NCI-H460 (cell line): ENCODE data around the gene PATE4. TPM values are rescaled to one million over a fixed set of nuclear protein-coding genes. Genes with fewer than 3 reads are reported as not detected.
"Not testable (repeated sequence)": the region's sequence is repeated elsewhere in the genome, so short reads cannot be mapped to it uniquely, and the experiment has no call there.

Source experiments
- DNase-seq: peaks from one replicate; pipeline ENCODE4 v3.0.0-alpha.2; 2016; ENCODE audit warnings: low read depth; ENCODE audit errors: extremely low read depth
- polyA plus RNA-seq: library from polyadenylated mRNA; depleted of rRNA; stranded (reverse); fragments of >200 nt; gene quantifications from 2 replicates; pipeline ENCODE4 v1.2.3, GENCODE V29; 2014; cell fraction: nucleus; rRNA removed
- total RNA-seq: library from RNA; depleted of rRNA; stranded (reverse); fragments of >200 nt; shearing (Covaris generic); gene quantifications from 2 replicates; pipeline ENCODE4 v1.2.3, GENCODE V29; 2014; rRNA removed

The PATE4 gene, protein sequence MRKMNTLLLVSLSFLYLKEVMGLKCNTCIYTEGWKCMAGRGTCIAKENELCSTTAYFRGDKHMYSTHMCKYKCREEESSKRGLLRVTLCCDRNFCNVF
- total RNA-seq: not detected in 2 replicates
- not detected in 2 replicates for polyA plus RNA-seq

DNA sequence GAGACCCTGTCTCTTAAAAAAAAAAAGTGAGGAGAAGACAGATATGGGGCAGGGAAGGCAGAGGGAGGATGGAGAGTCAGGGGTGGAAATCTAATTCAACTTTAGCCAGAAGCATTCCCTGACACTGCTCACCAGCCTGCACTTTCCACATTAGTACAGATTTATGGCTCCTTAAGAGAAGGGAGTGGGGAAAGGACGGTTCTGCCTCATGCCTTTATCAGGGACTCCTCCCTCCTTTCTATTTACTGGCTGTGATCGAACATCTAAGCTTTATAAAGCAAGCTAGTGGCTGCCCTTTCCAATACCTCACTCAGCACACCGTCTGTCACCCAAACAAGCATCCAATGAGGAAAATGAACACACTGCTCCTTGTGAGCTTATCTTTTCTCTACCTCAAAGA is at the start of gene PATE4:
TSS of gene PATE4 (plus strand) at position 301 of the 400 bp plus-strand sequence. CDS start at position 345, 44 bp downstream.
- DNase-seq: no peak

DNA sequence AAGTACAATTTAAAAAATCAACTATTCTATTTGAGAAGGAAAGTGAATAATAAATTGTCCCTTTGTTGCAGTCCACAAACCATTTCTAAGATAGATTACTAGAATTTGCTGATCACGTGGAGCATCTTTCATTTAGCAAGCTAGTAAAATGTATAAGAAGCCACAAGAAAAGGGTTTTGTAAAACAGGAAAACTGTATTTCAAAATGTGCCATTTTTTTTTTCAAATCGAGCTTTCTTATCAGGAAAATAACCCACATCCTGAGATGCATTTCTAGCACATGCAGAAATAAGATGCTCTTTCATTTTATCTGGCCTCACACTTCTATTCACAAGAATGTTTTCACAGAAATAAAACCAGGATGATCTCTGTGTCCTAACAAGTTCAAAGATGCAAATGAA is 48.4 kb upstream of the PATE4 start:
- no peak for DNase-seq

DNA sequence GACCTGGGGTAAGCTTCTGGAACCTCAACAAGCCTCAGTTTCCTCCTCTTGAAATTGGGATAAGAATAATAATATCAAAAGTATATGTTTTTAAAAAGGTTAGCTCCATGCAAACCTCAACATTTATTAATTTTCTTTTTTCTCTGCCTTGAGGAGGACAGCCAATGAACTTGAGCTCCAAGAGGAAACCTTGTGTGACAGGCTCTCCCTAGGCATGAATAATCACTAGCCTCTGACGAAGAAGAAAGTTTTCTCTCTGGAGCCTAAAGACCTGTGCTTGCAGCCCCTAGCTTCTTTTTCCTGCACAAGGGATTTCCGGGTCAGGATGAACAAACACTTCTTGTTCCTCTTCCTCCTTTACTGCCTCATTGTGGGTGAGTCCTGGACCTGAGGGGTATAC is 45.3 kb upstream of the PATE4 start, which contains the start of gene PATE3:
TSS of gene PATE3 (plus strand) at position 301 of the 400 bp plus-strand sequence. CDS start at position 326, 25 bp downstream.
- DNase-seq: no peak

DNA sequence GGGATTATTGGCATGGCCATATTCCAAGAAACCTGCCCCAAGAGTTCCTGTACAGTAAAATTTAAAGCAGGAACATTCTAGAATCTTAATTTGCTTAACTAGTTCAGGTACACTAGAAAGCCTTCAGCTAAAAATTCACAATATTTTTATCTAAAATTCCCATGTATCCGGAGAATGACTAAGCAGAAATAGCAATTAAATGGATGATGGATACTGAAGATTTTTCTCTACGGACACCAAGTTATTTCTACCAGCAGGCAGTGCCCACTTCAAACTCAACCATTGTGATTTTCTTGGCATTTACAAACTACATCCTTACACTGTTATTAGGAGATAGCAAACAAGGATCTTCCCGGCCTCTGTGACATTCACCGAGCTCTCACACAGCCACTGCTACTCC is 42.3 kb upstream of the PATE4 start:
- no peak for DNase-seq

DNA sequence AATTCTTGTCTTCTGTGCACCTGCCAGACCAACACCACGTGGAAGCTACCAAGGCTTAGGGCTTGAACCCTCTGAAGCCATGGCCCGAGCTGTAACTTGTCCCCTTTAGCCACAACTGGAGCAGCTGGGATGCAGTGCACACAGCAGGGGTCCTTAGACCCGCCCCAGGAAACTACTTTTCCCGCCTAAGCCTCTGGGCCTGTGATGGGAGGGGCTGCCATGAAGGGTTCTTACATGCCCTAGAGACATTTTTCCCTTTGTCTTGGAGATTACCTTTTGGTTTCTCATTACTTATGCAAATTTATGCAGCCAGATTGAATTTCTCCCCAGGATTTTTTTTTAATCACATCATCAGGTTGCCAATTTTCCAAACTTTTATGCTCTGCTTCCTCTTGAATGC is 35.5 kb upstream of the PATE4 start:
- DNase-seq: no peak

DNA sequence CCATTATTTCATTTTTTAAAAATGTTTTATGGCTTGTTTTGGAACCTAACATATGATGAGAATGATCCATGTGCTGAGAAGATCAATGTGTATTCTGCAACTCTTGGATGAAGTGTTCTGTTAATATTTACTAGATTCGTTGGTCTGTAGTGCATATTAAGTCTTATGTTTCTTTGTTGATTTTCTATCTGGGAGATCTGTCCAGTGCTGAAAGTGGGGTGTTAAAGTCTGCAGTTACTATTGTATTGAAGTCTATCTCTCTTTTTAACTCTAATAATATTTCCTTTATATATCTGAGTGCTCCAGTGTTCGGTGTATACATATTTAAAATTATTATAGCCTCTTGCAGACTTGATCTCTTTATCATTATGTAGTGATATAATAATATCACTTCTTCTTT is 33.3 kb upstream of the PATE4 start:
- no peak for DNase-seq

DNA sequence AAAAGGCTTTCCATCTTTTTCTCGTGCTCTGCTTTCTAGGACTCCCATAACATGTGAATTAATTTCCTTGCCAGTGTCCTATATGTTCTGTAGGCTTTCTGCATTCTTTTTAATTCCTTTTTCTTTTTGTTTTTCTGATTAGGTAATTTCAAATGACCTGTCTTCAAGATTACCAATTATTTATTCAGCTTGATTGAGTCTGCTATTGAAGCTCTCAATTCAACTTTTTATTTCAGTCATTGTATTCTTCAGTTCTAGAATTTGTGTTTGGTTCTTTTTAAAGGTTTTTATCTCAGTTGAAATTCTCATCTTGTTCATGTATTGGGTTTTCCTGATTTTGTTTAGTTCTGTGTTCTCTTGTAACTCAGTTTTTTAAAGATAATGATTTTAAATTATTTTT is 30.7 kb upstream of the PATE4 start:
- DNase-seq: no peak

DNA sequence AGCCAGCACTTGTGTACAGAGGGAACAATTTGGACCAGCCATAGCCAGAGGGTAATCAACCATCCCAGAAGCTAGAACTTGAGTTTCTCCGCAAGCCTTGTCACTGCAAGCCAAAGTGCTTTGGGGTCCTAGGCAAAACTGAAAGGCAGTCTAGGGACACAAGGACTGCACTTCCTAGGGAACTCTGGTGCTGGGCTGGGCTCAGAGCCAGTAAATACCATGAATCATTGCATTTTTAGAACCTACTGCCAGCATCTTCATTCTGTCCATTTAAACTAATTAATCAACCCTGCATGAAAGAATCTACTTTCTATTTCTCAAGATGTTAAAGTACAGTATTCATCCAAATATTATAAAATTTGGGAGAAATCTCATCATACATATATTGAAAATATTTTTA is 25.2 kb upstream of the PATE4 start:
- DNase-seq: no peak

DNA sequence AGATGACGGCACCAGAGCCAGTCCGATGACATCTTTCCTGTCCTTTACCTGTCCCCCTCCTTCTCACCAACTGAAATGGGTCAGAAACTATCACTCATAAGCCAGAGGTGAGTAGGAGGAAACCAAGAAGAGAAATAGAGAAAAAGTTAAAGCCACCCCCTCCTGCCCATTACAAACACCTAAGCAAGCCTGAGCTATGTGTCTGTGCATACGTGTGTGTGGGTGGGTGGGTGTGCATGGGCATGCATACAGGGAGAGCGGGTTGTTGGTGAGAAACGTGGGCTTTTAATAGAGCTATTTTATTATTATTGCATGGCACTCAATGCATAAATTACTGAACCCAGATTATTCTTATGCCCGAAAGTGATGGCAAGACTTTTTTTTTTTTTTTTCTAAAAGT is 2.6 kb downstream of the PATE4 start:
- DNase-seq: no peak

DNA sequence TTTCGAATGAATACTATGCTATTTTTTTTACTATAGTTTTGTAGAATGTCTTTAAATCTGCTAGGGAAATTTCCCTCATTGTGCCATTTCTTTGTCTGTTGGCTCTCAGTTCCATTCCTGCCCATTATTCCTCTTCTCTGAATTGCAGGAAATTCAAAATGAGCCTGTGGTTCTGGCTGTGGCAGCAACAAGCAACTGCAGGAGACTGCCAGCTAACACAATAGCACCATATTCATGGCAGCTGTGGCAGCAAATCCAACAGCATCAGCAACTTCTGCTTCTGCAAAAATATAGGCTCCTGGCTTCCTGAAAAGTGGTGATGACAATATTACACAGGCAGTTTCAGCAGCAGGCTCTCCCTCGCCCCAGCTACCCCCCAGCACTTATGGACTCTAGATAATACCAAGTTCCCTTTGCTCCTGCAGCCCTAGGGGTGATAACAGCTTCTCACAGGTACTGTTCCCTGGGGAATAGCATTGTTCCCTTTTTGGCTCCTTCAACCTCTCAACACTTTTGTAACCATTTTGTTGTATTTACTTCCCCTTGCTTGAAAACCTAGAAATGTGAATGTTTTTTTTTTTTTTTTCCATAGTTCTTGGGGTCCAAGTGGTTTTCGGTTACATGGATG is 9.3 kb downstream of the PATE4 start:
- DNase-seq: no peak

DNA sequence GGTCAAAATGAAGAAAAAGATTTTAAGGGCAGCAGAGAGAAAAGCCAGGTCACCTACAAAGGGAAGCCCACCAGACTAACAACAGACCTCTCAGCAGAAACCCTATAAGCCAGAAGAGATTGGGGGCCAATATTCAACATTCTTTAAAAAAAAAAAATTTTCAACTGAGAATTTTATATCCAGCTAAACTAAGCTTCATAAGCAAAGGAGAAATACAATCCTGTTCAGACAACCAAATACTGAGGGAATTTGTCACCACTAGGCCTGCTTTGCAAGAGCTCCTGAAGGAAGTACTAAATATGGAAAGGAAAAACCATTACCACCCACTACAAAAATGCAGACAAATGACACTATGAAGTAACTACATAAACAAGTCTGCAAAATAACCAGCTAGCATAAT is 13.1 kb downstream of the PATE4 start:
- no peak for DNase-seq

DNA sequence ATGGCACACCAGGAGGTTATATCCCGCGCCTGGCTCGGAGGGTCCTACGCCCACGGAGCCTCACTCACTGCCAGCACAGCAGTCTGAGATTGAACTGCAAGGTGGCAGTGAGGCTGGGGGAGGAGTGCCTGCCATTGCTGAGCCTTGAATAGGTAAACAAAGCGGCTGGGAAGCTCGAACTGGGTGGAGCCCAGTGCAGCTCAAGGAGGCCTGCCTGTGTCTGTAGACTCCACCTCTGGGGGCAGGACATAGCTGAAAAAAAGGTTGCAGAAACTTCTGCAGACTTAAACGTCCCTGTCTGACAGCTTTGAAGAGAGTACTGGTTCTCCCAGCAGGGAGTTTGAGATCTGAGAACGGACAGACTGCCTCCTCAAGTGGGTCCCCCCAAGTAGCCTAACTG is 24.6 kb downstream of the PATE4 start:
- DNase-seq: not testable (repeated sequence)

DNA sequence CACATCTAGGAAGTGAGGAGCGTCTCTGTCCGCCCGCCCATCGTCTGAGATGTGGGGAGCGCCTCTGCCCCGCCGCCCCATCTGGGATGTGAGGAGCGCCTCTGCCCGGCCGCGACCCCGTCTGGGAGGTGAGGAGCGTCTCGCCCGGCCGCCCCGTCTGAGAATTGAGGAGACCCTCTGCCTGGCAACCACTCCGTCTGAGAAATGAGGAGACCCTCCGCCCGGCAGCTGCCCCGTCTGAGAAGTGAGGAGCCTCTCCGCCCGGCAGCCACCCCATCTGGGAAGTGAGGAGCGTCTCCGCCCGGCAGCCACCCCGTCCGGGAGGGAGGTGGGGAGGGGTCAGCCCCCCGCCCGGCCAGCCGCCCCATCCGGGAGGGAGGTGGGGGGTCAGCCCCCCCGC is 29.7 kb downstream of the PATE4 start:
- not testable (repeated sequence) for DNase-seq

DNA sequence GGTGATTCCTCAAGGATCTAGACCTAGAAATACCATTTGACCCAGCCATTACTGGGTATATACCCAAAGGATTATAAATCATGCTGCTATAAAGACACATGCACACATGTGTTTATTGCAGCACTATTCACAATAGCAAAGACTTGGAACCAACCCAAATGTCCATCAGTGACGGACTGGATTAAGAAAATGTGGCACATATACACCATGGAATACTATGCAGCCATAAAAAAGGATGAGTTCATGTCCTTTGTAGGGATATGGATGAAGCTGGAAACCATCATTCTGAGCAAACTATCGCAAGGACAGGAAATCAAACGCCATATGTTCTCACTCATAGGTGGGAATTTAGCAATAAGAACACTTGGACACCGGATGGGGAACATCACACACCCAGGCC is 32.2 kb downstream of the PATE4 start:
- not testable (repeated sequence) for DNase-seq

DNA sequence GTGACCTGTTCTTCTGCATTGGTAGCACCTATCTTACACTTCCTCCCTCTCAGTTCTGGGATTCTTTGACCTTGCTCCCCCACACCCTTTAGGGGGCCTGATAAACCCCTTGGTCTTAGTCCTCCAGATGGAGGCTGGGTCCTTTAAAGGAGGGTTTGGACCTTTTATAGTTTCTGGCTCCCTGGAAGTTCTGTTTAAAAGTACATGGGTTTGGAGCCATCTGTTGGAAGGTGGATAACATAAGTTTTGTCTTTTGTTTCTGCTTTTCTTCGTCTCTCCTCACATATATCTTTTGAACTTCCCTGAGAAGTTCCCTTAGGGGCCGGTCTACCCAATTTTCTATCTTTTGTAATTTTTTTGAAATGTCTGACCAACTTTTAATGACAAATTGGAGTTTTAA is 36.4 kb downstream of the PATE4 start:
- no peak for DNase-seq

DNA sequence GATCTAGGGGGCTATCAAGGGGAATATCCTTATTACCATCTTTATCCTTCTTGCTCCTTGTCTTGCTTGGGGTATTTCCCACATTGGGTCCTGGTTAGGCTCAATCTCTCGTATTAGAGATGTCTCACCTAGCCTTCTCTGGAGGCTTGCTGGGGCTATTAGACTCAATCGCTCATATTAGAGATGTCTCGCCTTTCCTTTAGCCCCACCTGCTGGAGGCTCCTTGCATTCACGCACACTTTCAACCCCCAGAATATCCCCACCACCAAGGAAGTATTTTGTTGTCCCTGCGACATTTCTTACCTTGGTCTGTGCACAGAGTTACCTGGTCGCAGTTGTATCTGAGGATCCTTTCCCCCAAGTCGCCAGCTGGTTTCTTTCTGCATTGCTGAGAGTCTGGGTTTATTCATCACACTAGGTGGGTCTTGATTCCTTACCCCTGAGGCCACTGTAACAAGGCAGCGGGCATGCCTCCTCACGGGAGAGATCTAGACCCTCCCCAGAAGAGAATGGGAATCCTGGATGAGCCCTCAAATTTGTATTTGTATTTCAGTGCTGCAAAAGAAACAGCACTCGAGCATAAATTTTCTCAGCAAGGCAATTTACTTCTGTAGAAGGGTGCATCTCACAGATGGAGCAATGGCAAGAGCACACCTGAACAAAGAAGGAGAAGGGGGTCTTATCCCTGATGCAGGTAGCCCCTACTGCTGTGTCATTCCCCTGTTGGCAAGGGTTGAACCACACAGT is 38.4 kb downstream of the PATE4 start:
- peak; percentile 30 for DNase-seq

DNA sequence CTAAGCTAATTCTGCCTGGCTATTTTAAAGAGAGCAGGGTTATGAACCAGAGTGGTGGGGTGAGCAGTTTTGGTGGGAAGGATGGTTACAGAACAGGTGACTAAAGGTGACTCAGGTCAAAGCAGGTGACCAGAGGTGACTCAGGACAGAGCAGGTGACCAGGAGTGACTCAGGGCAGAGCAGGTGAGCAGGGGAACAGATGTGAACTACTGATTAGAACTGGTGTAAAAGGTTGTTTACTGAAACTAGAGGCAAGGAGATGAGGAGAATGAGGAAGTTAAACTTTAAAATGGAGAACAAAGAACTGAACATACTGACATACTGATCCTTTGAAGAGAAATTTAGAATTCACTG is 39.0 kb downstream of the PATE4 start:
- DNase-seq: no peak

DNA sequence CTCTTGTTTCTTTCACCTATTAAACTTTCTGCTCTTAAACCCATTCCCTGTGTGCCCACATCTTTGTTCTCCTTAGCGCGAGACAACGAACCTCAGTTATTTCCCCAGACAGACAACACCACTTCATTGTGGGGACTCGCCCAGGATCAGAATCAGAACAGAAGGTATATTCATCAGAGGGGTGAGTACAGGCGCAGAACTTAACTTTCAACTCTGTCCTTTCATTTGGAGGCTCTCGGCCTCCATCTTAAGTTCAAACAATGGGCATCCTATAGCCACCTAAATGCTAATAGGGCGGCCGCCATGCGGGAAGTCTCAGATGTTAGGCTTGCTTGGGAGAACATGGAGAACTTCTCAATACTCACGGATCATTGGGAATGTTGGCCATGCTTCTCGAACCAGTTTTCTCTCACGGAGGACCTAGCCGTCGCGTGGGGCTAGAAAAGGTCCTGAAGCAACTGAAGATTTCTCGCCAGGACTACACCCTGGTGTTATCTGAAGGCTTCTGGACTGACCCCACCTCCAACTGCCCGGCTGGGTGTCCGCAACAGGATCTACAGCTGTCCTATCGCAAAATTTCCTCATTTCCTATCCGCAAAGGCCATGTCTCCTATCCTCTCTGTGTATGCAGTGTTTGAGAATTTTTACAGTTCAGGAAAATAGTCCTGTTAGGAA is 40.9 kb downstream of the PATE4 start:
- no peak for DNase-seq

DNA sequence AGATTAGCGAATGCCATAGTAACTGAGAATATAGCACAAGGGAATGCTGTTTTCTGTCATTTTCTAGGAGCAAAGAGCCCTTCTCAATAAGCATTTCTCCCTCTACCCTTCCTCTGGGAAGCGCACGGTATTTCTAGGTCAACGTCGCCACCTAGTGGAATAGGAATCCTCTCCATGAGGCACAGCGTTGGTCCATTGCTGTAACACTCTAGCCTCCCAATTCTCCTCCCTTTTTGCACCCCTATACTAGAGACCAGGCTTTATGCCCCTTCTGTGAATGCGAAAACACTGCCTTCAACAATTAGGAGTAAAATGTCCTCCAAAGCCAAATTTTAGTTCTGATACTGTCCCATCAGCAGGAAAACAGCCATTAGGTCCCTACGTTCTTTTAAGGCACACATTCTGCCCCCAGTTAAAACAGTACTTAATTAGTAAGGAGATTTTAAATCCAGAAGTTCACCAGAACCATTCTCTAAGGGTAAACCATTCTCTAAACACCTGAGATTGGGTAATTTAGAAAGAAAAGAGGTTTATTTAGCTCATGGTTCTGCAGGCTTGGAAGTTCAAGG is 41.5 kb downstream of the PATE4 start:
- DNase-seq: peak; percentile 57

DNA sequence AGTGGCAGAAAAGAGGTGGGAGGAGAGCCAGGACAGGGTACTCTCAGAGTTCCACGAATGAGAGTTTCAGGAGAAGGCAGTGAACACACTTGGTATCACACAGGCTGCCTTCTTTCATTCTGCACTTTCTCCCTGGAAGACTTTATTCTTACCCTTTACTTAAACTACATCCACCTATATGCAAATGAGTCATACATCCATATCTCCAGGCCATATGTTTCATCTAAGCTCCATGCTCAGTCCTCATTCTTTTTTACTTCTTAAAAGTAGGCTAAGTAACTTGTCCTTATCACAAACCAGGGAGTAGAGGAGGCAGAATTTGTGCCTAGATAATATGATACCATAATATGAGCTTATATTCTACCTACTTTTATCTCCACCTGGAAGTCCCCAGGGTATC is 48.2 kb downstream of the PATE4 start:
- DNase-seq: no peak

DNA sequence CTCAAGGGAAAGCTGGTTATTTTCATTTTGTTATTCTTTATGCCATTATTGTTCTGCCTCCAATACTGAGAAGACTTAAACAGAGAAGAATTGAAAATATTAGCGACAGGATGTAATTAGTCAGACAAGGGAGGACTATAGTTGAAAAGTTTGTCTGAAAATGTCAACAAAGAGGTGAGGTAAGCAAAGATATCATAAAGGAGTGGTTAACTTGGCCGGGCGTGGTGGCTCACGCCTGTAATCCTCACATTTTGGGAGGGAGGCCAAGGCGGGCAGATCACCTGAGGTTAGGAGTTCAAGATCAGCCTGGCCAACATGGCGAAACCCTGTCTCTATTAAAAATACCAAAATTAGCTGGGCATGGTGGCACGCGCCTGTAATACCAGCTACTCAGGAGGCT is 50.3 kb downstream of the PATE4 start:
- no peak for DNase-seq
